Suprapubic skin (tissue), 4 donors: ENCODE results near the gene GARIN3.

ENCODE experiments used
- CTCF ChIP-seq, 2 donors: fragments of 200-600 bp in 1 of 2; fragments of 450-650 bp in 1 of 2; sonication (generic) in 1 of 2; IDR thresholded peaks; one replicate each; pipeline ENCODE4 v1.5.1; 2016 to 2019; ENCODE audit warnings: antibody characterized with exemption in 2 of 2, mild to moderate bottlenecking in 1 of 2, moderate library complexity in 1 of 2
- EP300 ChIP-seq: sonication (generic); formaldehyde crosslinking; IDR thresholded peaks from one replicate; pipeline ENCODE4 v1.6.1; 2017; ENCODE audit warnings: antibody characterized with exemption
- POLR2A ChIP-seq, 2 donors: fragments of 450-650 bp; IDR thresholded peaks; one replicate each; pipeline ENCODE4 v1.6.1; 2017; ENCODE audit warnings: antibody characterized with exemption in 2 of 2, mild to moderate bottlenecking in 2 of 2, moderate library complexity in 2 of 2
- POLR2AphosphoS5 ChIP-seq, 3 donors: sonication (generic); formaldehyde crosslinking; IDR thresholded peaks; one replicate each; pipeline ENCODE4 v1.6.1; 2017; ENCODE audit warnings: antibody characterized with exemption in 3 of 3

DNA sequence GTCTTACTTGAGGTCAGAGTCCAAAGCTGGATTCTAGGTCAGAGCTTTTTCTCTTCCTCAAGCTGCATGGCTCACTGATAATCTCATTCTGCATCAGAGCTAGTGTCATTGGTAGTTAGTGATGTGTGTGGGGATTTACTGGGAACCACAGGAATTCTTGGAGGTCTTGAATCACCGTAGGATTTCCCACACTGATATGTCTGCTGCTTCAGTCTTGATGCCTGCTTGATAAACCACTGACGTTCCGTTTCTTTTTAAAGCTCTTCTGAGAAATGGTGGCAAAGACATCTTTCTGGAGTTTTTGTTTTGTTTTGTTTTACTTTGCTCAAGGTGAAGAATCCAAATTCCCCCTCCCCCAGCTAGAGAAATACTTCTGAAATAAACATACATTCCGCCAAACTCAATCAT lies 1.2 kb upstream of the GARIN3 start:
- no peak for TF ChIP-seq POLR2A (IDR thresholded peaks at IDR 0.05)
- TF ChIP-seq POLR2AphosphoS5 (IDR thresholded peaks at IDR 0.05): no peak
- TF ChIP-seq CTCF (IDR thresholded peaks at IDR 0.05): no peak
- no peak for TF ChIP-seq EP300
